ENCODE data around the gene MIEN1. TPM values are rescaled to one million over a fixed set of nuclear protein-coding genes. Genes with fewer than 3 reads are reported as not detected.

Gene MIEN1
- total RNA-seq, 4 donors from 2014 or later: 33.9 to 60.8 (median 52.5) TPM

DNA sequence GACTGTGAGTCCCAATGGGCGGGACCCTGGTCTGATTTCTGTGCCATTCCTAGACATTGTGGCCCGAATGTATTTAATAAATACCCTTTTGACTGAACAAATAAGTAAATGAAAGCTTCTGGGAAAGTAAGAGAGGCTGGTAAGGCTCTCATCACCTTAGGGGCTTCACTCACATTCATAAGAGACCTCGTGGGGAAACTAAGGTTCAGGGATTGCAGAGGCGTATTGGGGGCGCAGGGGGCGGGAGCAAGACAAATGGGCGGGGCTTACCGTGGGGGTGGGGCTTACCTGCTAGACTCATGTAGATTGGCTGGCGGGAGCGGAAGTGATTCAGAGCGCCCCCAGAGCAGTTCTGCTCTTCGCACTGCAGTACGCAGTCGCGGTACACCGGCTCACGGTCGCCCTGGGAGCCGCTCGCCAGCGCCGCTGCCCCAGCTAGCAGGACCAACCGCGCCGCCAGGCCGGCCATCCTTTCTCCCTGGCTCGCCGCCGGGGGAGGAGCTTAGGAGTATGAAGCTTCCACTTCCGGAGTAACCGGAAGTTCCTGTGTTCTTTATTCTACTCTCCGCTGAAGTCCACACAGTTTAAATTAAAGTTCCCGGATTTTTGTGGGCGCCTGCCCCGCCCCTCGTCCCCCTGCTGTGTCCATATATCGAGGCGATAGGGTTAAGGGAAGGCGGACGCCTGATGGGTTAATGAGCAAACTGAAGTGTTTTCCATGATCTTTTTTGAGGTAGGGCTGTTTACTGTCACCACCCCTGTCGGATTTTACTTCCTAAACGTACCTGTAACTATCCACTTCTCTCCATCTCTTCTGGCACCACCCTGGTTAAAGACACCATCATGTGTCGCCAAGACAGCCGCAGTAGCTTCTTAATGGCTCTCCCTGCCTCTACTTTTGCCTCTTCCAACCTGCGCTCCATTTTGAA, 42.5 kb downstream of the MIEN1 start, which contains the start of gene PGAP3:
PGAP3 (minus strand) TSS at position 512 of the 929 bp plus-strand sequence; CDS start at position 469, 43 bp downstream.
- ATAC-seq (ENCODE audit: low FRiP score) (peak; percentile 92), DNase-seq (ENCODE audit: low spot score) (peak; percentile 81)
- TF ChIP-seq, protein P1, sequence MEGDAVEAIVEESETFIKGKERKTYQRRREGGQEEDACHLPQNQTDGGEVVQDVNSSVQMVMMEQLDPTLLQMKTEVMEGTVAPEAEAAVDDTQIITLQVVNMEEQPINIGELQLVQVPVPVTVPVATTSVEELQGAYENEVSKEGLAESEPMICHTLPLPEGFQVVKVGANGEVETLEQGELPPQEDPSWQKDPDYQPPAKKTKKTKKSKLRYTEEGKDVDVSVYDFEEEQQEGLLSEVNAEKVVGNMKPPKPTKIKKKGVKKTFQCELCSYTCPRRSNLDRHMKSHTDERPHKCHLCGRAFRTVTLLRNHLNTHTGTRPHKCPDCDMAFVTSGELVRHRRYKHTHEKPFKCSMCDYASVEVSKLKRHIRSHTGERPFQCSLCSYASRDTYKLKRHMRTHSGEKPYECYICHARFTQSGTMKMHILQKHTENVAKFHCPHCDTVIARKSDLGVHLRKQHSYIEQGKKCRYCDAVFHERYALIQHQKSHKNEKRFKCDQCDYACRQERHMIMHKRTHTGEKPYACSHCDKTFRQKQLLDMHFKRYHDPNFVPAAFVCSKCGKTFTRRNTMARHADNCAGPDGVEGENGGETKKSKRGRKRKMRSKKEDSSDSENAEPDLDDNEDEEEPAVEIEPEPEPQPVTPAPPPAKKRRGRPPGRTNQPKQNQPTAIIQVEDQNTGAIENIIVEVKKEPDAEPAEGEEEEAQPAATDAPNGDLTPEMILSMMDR (IDR thresholded peaks at IDR 0.05): no peak

DNA sequence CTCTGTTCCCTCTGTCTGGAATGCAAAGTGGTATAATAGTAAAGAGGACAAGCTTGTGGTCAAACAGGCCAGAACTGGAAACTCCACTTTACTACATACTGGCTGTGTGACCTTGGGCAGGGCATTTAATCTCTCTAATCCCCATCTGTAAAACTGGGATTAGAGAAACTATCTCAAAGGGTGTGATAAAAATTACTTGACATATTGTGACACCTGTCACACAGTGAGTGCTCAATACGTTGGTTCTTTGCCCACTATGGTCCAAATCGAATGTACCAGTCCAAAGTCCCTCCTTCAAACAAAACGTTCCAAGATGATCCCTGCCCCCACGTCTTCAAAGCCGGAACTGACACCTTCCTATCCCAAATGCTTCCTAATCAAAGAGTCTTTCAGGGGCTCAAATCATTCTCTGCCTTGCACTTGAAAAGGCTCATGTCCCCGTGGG, 43.2 kb downstream of the MIEN1 start:
- no peak for ATAC-seq (ENCODE audit: low FRiP score)
- TF ChIP-seq, protein P1 (IDR thresholded peaks at IDR 0.05): no peak
- DNase-seq (ENCODE audit: low spot score): no peak

DNA sequence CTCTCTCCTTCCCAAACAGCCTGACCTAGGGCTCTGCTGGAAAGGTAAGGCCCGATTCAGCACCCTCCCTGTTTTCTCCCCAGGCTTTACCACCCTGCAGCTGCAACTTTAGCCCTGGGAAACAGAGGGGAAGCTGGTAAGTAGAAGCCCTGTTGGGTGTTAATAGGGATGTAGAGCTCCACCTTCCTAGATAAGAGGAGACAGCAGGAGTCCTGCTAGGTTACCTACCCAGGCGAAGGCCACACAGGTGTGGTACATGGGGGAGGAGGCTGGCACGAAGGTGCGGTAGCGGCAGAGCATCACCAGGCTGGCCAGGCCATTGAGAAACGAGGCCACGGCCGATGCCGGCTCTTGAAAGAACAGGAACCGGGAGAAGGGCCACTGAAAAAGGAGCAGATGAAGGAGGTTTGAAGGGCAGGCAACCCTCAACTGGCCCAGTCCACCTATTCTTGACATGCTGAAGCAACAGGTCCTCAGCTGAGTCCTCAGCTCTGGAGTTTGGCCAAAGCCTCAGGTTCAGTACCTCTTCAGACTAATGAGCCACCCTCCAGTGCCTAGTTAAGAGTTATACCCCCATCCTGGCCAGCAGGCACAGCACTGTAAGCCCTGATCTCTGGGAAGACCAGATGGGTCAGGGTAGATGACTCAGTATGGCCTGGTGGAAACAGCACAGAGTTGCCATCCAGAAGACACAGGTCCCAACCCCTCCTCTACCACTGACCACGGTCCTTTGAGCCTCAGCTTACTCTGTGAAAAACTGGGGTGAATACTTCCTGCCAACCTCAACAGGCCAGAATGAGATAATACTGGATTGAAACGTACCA, 45.8 kb downstream of the MIEN1 start:
- DNase-seq (ENCODE audit: low spot score) (no peak), ATAC-seq (ENCODE audit: low FRiP score) (no peak)
- TF ChIP-seq, protein P1 (IDR thresholded peaks at IDR 0.05): no peak

DNA sequence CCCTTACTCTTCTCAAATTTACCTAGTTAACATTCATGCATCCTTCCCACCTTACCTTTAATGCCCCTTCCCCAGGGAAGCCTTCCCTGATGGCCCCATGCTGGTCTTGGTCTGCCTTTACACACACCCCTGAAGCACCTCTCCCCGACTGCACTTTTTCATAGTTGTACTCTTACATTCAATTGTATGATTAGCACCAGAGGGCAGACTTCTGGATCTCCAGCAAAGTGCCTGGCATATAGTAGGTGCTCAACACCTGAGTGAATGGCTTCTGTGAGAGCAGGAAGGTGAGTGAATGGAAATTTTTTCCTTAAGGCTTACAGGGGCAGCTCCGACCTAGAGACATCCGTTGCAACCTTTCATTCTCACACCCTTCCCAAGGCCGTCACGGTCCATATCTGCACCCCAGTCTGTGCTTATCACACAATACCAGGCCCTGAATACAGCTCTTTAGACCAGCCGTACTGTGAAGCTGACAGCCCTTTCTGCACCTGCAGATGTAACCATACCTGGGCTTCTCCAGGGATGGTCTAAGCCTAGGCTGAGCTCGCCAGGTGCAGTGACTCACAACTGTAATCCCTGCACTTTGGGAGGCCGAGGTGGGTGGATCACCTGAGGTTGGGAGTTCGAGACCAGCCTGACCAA, 46.9 kb downstream of the MIEN1 start:
- TF ChIP-seq, protein P1 (IDR thresholded peaks at IDR 0.05): no peak
- ATAC-seq (ENCODE audit: low FRiP score): no peak
- DNase-seq (ENCODE audit: low spot score): no peak

DNA sequence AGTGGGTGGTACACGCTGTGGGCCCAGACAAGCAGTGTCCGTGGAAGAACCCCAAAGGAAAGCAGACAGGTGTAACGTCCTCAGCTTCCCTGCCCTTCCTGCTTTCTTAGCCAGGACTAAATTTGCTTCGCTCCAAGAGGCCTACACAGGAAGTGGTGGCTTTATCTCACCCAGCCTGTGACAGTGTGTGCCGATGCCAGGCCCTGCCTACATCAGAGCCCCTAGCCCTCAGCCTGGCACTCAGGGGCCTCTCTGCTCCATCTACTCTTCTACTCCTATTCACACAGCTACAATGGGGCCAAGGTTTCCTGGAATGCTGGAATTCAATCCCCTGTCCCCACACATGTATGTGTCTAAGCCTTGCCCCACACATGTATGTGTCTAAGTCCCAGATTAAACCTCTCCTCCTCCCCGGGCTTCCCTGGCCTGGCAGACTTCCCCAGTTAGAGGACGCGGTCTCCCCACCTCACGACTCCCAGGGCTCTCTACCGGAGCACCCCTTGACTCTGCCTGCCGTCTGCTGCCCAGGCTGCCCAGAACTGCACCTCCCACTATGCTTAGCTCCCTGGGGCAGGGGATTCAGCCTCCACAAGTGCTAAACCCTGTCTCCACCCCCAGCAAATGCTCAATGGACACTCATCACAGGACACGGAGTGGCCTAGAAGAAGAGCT, 50.7 kb downstream of the MIEN1 start:
- TF ChIP-seq, protein P1 (IDR thresholded peaks at IDR 0.05): no peak
- DNase-seq (ENCODE audit: low spot score) (no peak), ATAC-seq (ENCODE audit: low FRiP score) (no peak)

Small RNAs within 50 kb of the gene (small RNA-seq; reads per million reads assigned to genes)
- not detected for gene MIR4728

Other genes starting within 250 kb of the MIEN1 start
- under 1 TPM in 1 of 4 donors, not detected in 3; 0.06 TPM for gene NEUROD2, start 122.6 kb downstream of the MIEN1 start, total RNA-seq
- gene PPP1R1B, start 103.6 kb downstream of the MIEN1 start, total RNA-seq: 10 to 100 TPM; 13.9 to 27.0 (median 19.1) TPM
- 10 to 100 TPM; 24.9 to 75.5 (median 36.5) TPM for gene STARD3, start 93.4 kb downstream of the MIEN1 start, total RNA-seq
- 1 to 10 TPM in 1 of 4 donors, under 1 TPM in 2, not detected in 1; 0.19 to 1.7 (median 0.60) TPM for gene TCAP, start 65.2 kb downstream of the MIEN1 start, total RNA-seq
- 10 to 100 TPM in 1 of 4 donors, 1 to 10 TPM in 2, under 1 TPM in 1; 0.44 to 16.7 (median 1.9) TPM for gene PNMT, start 62.1 kb downstream of the MIEN1 start, total RNA-seq
- gene PGAP3, start 42.5 kb downstream of the MIEN1 start, total RNA-seq: 10 to 100 TPM in 2 of 4 donors, 1 to 10 TPM in 2; 8.2 to 12.8 (median 11.0) TPM
- 10 to 100 TPM; 13.8 to 23.8 (median 15.7) TPM for gene ERBB2, start 30.5 kb downstream of the MIEN1 start, total RNA-seq
- gene GRB7, start 7.4 kb upstream of the MIEN1 start, total RNA-seq: 10 to 100 TPM in 3 of 4 donors, not detected in 1; 13.0 to 19.3 (median 14.0) TPM
- gene IKZF3, start 133.8 kb upstream of the MIEN1 start, total RNA-seq: 1 to 10 TPM; 2.9 to 8.3 (median 4.5) TPM
- not detected for gene ZPBP2, start 137.7 kb upstream of the MIEN1 start, total RNA-seq
- gene GSDMB, start 188.1 kb upstream of the MIEN1 start, total RNA-seq: 10 to 100 TPM; 10.4 to 32.2 (median 21.3) TPM
- gene ORMDL3, start 197.1 kb upstream of the MIEN1 start, total RNA-seq: 100 to 1,000 TPM in 2 of 4 donors, 10 to 100 TPM in 2; 78.5 to 338 (median 163) TPM
- not detected for gene LRRC3C, start 197.2 kb upstream of the MIEN1 start, total RNA-seq
- 1 to 10 TPM in 1 of 4 donors, under 1 TPM in 2, not detected in 1; 0.65 to 1.1 (median 0.72) TPM for gene GSDMA, start 232.5 kb upstream of the MIEN1 start, total RNA-seq

Measured in omental fat pad (tissue), 4 donors.